IPS-18c (cell line): ENCODE data around the gene TNIK.
"Not testable (repeated sequence)": the region's sequence is repeated elsewhere in the genome, so short reads cannot be mapped to it uniquely, and the experiment has no call there.

Source experiments
- H3K4me3 ChIP-seq: 2 replicates; pipeline ENCODE4 v1.7.0; 2013; ENCODE audit warnings: low read depth, mild to moderate bottlenecking, low read length, moderate library complexity; ENCODE audit not compliant: insufficient read depth
- H3K9me3 ChIP-seq: one replicate; pipeline ENCODE4 v1.6.1; 2013; ENCODE audit warnings: mild to moderate bottlenecking, low read length, moderate library complexity; ENCODE audit not compliant: control insufficient read depth, insufficient read depth

The TNIK gene

DNA sequence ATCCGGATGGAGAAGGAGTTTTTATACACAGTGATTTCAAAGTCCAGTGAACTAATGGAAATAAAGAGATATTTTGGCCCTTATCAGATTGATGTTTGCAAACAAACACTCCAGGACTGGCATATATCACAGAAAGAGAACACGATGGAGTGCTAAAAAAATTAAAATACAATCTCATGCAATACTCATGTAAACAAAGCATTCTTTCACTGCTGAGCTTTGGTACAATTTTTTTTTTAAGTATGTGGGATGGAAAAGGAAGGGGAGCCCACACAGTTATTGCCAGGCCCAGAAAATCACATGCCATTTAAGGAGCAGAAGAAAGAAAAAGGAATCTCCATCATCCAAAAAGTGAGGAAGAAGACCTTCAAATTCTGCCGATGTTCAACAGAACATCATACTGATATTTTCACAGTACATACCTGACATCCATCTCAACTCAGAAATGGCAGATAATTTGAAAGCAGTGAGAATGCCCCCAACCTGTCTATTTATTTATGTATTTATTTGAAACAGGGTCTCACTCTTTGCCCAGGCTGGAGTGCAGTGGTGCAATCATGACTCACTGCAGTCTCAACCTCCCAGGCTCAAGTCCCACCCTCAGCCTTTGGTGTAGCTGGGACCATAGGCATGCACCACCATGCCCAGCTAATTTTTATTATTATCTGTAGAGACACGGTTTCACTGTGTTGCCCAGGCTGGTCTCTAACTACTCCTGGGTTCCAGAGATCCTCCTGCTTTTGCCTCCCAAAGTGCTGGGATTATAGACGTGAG lies 326.2 kb downstream of the TNIK start:
- H3K4me3 ChIP-seq, result no peak overlapping the region

DNA sequence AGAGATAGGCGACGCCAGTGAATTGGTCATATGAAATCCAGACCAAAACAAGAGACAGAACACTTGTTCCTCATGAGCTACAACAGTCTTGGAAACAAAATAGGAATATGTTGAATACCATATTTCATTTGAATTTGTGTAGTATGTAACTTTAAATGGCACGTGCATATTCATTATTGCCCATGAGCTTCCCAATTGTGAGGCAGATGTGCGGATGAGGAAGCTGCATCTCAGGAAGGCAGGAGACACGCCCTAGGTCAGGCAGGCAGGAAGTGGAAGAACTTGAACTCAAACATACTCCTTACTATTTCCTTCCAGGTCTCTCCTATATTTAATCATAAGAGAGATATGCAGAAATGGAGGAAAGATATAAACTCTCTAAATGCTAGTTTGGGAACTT lies 326.9 kb downstream of the TNIK start:
- Histone ChIP-seq H3K4me3 (no peak overlapping the region), H3K9me3 (no peaks in the 10 kb centered on the region)

More for the DNA sequence above, 326.2 kb downstream of the TNIK start:
- no peaks in the 10 kb centered on the region for H3K9me3 ChIP-seq

DNA sequence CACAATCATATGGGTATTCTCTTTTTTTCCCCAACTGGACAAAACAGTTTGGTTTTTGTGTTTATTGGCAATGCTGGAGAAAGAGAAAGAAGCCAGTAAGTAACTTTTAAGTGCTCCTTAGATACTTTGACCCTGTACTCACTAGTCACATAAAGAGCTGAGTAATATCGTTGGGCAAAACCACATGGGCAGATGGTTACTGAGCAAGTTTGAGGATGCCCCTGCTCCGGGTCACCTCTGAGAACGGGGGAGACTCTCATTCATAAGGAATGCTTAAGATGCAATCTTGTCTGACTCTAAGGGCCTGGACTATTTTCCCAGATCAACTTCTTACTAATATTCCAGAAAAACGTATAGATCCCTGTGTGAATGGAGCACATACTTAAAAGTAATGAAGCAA lies 327.3 kb downstream of the TNIK start:
- Histone ChIP-seq H3K9me3 (no peaks in the 10 kb centered on the region), H3K4me3 (no peak overlapping the region)

DNA sequence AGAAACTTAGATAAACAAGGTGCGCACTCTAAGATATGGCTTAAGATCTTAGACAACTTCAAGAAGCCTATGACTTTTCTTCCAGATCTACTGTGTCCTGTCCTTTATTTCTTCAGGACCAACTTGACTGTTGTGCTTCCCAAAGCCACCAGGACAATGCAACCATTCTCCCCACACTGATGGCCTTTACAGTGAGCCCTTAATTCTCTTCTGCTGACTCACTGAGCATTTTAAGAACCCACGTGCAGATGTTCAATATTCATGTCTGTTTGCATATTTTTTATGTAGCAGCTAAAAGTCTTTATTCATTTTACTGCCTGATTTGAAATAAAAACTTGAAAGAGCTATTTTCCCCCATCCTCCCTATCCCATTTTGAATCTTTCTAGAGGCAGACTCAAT lies 330.4 kb downstream of the TNIK start:
- Histone ChIP-seq H3K9me3 (no peaks in the 10 kb centered on the region), H3K4me3 (no peak overlapping the region)

DNA sequence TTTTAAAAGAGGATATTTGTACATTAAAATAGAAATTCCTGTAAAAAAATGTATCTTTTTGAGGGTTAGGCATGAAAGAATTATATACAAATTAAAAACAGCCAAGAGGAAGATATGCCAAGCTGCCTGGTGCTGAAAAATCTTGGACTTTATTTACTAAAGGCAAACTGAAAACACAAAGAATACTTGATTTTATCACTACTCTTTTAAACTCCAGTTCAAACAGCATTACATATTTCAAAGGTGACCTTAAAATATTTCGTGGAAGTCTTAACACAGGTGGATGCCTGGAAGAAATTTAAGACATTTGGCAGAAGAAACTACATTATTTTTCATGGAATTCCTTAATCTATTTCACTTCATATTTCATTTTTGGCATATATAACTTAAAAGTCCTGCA lies 332.6 kb downstream of the TNIK start:
- no peak overlapping the region for H3K4me3 ChIP-seq
- H3K9me3 ChIP-seq, result no peaks in the 10 kb centered on the region

DNA sequence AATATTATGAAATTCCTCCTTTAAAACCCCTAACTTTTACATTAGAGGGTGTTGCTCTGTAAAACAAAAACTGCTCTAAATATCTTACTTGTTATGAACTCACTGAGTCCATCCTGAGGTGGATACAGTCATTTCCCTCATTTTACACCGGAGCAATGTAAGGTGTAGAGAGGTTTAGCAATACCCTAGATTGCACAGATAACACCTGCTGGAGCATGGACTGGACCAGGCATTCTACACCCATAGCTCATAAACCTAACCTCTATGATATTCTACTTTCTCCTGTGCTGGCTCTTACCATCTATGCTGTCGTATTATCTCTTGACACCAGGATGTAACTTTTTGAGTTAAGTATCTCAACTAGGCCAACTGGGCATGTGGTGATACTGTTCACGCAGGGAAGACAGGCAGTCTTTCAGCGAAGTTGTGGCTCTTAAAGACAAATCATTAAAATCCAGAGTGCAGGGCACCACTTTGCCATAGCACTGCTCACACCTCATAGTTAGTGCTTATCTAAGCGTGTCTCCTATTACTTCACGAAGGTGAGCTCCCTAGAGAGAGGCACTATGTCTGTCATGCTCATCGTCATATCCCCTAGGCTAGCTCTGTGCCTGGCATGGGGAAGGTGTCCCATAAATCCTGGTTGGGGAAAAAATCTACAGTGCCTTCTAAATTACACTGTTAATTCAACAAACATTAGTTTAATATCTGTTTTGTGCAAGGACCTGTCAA lies 333.6 kb downstream of the TNIK start:
- no peak overlapping the region for H3K4me3 ChIP-seq
- H3K9me3 ChIP-seq, result no peaks in the 10 kb centered on the region

DNA sequence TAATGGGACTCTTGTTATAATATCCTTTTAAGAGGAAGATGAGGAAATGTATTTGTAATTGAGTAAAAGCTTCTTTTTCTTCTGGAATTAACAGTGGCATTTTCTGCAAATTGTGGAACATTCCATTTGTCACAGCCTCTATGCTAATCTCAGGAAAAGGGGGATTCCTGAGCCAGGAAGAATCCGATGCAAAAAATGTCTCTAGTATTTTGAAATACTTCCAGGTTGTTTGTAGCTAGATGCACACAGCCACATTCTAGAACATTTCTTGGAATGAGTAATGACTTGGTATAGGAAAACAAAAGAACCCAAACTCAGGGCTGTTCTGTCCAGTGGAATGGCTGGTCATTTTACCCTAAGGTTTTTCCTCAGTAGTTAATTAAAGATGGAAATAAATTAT lies 335.2 kb downstream of the TNIK start:
- no peak overlapping the region for H3K4me3 ChIP-seq
- H3K9me3 ChIP-seq, result no peaks in the 10 kb centered on the region

DNA sequence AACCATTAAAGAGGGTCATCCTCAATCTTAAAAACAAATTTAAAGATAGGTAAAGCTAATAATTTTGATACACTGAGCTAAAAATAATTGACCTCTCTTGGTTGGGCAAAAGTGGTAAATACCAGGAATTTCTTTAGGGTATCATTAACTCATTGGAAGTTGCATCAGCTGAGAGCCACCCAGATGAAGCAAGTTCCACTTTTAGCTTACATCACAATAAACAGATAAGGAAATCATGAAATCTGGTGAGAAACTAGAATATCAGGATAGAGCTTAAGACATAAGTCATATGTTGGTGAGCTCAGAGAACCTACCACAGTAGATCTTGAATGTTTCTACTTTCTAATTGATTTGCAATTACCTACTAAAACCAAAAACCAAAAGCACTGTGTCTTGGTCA lies 336.3 kb downstream of the TNIK start:
- Histone ChIP-seq H3K9me3 (no peaks in the 10 kb centered on the region), H3K4me3 (no peak overlapping the region)

DNA sequence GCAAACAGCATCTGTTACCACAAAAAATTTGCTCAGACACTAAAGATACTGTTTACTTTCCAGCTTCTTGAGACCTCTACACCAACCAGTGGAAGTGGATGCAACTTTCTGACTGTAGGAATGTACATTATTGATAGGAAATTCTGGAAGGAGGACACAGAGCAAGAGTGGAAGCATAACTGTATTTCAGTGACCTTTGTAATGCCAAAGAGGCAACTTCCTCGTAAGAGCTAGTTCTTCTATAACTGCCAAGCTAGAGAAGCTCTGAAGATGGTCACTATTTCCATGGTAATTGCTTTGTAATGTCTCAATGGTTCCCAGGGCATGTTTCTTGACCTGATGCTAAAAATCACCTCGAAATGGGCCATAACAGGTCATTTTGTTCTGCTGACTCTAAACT lies 337.3 kb downstream of the TNIK start:
- Histone ChIP-seq H3K4me3 (no peak overlapping the region), H3K9me3 (no peaks in the 10 kb centered on the region)

DNA sequence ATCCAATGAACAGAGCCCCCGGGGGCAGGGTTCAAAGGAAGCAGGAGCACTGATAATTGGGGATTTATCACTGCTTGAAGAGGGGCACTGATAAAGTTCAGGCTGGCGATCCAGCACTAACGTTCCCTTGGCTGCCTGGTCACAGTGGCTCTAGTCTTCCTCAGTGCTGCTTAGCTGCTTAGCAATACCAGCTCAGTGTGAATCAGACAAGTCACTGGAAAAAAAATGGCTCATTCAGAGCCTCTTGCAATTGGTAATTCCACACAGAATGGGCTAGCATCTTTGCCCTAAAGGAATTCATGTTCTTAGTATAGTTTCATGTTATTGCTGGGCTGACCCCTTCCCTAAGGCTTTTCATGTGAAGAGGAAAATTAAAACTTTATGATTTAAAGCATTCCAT lies 338.0 kb downstream of the TNIK start:
- H3K4me3 ChIP-seq, result no peak overlapping the region

DNA sequence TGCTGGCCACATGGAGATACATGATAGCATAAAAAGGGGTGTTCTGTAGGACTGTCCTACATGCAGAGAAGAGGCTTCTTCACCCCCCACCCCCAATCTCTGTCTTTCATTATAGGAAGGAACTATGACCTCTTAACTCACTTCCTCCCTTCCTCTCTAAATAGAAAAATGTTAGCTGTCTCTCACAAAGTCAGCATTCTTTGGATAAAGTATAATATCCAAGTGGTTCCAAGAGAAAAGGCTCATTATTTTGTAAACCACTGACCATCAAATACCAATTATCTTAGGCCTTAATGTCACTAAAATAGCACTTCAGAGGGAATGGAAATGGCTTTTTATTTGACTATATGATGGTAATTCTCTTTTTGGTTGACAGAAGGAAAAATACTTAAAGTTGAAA lies 338.4 kb downstream of the TNIK start:
- Histone ChIP-seq H3K4me3 (no peak overlapping the region), H3K9me3 (no peaks in the 10 kb centered on the region)

More for the DNA sequence above, 338.0 kb downstream of the TNIK start:
- H3K9me3 ChIP-seq, result no peaks in the 10 kb centered on the region

DNA sequence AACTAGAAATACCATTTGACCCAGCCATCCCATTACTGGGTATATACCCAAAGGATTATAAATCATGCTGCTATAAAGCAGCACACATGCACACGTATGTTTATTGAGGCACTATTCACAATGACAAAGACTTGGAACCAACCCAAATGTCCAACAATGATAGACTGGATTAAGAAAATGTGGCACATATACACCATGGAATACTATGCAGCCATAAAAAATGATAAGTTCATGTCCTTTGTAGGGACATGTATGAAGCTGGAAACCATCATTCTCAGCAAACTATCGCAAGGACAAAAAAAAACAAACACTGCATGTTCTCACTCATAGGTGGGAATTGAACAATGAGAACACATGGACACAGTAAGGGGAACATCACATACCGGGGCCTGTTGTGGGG lies 340.8 kb downstream of the TNIK start:
- H3K9me3 ChIP-seq, H3K4me3 ChIP-seq: not testable (repeated sequence)

DNA sequence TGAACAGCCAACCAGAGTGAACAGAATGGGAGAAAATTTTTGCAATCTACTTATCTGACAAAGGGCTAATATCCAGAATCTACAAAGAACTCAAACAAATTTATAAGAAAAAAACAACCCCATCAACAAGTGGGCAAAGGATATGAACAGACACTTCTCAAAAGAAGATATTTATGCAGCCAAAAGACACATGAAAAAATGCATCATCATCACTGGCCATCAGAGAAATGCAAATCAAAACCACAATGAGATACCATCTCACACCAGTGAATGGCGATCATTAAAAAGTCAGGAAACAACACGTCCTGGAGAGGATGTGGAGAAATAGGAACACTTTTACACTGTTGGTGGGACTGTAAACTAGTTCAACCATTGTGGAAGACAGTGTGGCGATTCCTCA lies 341.2 kb downstream of the TNIK start:
- not testable (repeated sequence) for H3K9me3 ChIP-seq, H3K4me3 ChIP-seq

DNA sequence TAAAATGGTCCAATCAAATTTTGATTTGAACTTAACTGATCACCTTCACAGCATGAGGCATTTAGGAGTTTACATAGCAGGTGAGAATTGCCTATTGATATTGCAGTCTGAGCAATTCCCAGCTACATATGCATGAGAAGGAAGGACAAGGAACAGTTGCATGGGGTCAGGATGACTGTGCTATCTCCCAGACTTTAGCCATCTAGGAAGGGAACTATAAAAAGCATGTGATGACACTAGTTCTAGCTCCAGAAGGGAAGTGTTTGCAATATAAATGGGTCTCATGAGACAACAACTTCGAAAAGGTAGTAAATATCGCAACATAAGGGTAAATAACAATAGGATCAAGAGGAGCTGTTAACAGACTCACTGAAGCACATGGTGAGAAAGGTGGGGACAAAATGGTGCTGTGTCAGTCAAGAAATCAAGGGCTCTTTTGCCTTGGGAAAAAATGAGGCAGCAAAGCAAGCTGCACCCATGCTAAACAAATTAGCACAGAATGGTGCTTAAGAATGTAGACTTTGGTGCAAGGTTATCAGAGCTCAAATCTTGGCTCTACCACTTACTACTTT lies 343.3 kb downstream of the TNIK start:
- no peak overlapping the region for H3K4me3 ChIP-seq
- no peaks in the 10 kb centered on the region for H3K9me3 ChIP-seq

DNA sequence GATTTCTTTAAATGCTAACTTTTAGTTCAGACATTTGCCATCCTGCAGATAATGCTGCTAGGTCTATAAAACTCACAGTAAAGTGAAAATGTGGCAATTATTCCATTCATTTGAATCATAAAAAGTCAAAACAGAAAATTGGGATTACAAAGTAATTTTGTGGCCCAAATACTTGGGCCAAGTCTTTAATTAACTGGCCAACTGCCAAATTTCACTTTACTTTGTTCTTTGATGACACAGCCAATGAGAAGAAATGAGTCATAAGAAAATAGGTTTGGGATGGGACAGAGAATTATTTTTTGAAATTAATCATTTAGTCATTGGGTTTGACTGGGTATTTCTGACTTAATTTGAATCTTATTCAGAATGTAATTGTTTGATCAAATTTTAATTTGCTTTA lies 343.8 kb downstream of the TNIK start:
- H3K9me3 ChIP-seq, result no peaks in the 10 kb centered on the region
- H3K4me3 ChIP-seq, result no peak overlapping the region

DNA sequence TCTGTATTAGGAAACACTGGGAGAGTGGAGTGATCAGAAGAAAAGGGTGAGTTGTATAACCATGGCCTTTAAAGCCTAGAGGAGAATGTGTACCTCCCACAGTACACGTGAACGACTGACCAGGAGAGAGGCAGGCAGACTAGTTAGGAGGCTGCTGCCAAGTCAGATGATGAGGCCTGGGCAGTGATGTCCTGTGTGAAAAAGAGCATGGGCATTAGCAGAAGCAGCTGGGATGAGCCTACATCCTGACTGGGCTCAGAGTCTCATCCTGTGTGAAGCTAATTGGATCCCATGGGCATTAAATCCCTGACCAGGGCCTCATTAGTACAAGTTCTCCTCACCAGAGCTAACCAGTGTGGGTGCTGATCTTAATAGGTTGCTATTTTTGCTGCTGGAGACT lies 344.5 kb downstream of the TNIK start:
- Histone ChIP-seq H3K4me3 (no peak overlapping the region), H3K9me3 (no peaks in the 10 kb centered on the region)

DNA sequence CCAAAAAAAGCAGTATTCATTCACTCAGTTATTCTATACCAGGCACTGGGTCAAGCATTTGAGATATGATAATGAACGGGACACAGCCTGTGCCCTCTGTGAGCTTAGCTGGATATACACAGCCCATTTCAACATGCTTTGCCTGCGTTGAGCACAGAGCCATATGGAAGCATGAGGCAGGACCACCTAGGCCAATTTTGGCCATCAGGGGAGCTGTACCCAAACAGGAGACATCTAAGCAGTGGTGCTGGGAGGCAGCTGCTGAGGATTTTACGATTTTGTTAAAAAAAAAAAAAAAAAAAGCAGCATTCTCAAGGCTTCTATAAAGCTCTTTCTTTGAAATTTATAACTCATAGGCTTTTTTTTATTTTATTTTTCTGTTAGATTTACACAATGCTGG lies 346.5 kb downstream of the TNIK start:
- H3K9me3 ChIP-seq, result no peaks in the 10 kb centered on the region

DNA sequence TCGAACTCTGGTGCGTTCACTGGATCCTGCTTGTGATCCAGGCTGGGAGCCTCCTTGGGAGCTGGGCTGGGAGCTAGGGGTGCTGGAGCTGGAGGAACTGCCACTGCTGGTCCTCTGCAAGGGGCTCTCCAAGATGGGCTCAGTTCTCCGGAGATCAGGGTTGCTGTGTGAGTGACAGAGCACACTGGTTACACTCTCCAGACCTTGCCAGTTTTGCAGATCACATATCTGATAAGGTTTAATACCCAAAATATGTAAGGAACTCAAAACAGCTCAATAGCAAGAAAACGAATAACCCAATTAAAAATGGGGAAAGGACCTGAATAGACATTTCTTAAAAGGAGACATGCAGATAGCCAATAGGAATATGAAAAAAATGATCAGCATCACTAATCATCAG lies 349.5 kb downstream of the TNIK start:
- Histone ChIP-seq H3K9me3 (no peaks in the 10 kb centered on the region), H3K4me3 (no peak overlapping the region)

More for the DNA sequence above, 346.5 kb downstream of the TNIK start:
- H3K4me3 ChIP-seq, result no peak overlapping the region
